KMS-11 (cell line): Measurements from ENCODE around the gene PCNT.
A peak's percentile ranks its signal among the peaks of the same experiment; 100 is the strongest.

ENCODE experiments used
- H2AFZ ChIP-seq: fragments of 200-600 bp; sonication (generic); 2 replicates; pipeline ENCODE4 v1.6.1; 2016; ENCODE audit warnings: antibody characterized with exemption, mixed run types, low read depth
- H3K27ac ChIP-seq: fragments of 200-600 bp; sonication (generic); 2 replicates; pipeline ENCODE4 v1.6.1; 2016; ENCODE audit warnings: mild to moderate bottlenecking, mixed run types
- H3K27me3 ChIP-seq: fragments of 200-600 bp; sonication (generic); 2 replicates; pipeline ENCODE4 v1.6.1; 2017; ENCODE audit warnings: mild to moderate bottlenecking, low read depth, mixed run types, moderate library complexity; ENCODE audit not compliant: insufficient read depth
- H3K36me3 ChIP-seq: fragments of 200-600 bp; sonication (generic); 2 replicates; pipeline ENCODE4 v1.6.1; 2017; ENCODE audit warnings: mild to moderate bottlenecking, mixed run types; ENCODE audit not compliant: insufficient read depth
- H3K4me1 ChIP-seq: fragments of 200-600 bp; sonication (generic); 2 replicates; pipeline ENCODE4 v1.6.1; 2016; ENCODE audit warnings: mild to moderate bottlenecking, low read depth, mixed run types; ENCODE audit not compliant: poor library complexity, severe bottlenecking
- H3K4me2 ChIP-seq: fragments of 200-600 bp; sonication (generic); 2 replicates; pipeline ENCODE4 v1.7.0; 2016; ENCODE audit warnings: mild to moderate bottlenecking, mixed run types
- H3K4me3 ChIP-seq: fragments of 200-600 bp; sonication (generic); IDR thresholded peaks from 2 replicates; pipeline ENCODE4 v1.6.1; 2017; ENCODE audit warnings: low read depth, low read length, mixed read lengths; ENCODE audit not compliant: insufficient read depth
- H3K79me2 ChIP-seq: fragments of 200-600 bp; sonication (generic); 2 replicates; pipeline ENCODE4 v1.6.1; 2016; ENCODE audit warnings: low read depth, mixed run types; ENCODE audit not compliant: insufficient read depth
- H3K9ac ChIP-seq: fragments of 200-600 bp; sonication (generic); 2 replicates; pipeline ENCODE4 v1.6.1; 2016; ENCODE audit warnings: mild to moderate bottlenecking, mixed run types
- H4K20me1 ChIP-seq: fragments of 200-600 bp; sonication (generic); 2 replicates; pipeline ENCODE4 v1.6.1; 2016; ENCODE audit warnings: mild to moderate bottlenecking, mixed run types; ENCODE audit not compliant: insufficient read depth
- CTCF ChIP-seq: fragments of 200-600 bp; sonication (generic); conservative IDR thresholded peaks from 2 replicates; pipeline ENCODE4 v1.6.1; 2017; ENCODE audit warnings: low read depth, mild to moderate bottlenecking, antibody characterized with exemption, low read length, moderate library complexity, mixed read lengths

PCNT gene

GRCh38 chr21:46354518-46354917 is 30.6 kb downstream of the PCNT start:
- H3K4me3 ChIP-seq = no peak overlapping the region
- no peak overlapping the region for H3K9ac ChIP-seq
- H3K27me3 ChIP-seq = no peaks in the 10 kb centered on the region
- no peak overlapping the region for H3K27ac ChIP-seq
- H3K36me3 ChIP-seq = peaks cover 4% of the 10 kb centered on the region; the same call in 1 of the 2 replicates
- no peak overlapping the region for H3K4me2 ChIP-seq
- H4K20me1 ChIP-seq = no peaks in the 10 kb centered on the region
- no peak overlapping the region for H2AFZ ChIP-seq
- no peaks in the 10 kb centered on the region for H3K79me2 ChIP-seq
- H3K4me1 ChIP-seq = peaks cover 46% of the 10 kb centered on the region
- no peak for TF ChIP-seq CTCF

DNA sequence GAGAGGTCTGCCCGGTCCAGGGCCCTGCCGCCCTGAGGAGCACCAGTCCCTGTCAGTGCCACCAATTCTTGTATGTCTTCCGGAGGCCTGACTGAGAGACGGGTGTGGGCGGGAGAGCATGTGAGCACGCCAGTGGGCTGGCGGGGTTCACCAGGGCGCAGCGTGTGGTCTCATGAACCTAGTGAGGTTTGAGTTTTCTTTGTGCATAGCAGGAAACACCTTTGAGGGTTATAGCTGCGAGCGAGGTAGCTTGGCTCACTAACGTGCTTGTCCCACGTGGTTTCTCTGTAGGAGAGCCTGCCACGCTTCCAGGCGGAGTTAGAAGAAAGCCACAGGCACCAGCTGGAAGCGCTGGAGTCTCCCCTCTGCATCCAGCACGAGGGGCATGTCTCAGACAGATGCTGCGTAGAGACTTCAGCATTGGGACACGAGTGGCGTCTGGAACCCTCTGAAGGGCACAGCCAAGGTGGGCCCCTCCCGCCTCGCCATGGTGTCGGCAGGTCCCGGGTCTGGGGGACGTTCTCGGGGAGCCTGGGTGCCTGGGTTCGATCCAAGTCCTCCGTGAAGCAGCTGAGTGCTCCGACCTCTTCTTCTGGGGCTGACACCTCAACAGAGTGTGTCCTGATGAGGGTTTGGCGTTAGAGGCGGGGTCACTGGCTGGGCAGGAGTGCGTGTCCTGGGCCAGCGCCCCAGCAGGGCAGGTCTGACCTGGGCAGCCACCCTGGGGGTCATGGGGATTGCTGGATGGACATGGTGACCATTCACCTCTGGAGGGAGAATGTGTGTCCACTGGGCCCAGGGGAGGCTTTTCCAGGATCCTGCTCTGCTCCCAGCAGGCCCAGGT is 31.4 kb downstream of the PCNT start:
- Histone ChIP-seq H3K9ac (no peak overlapping the region; the same call in 1 of the 2 replicates), H3K27me3 (no peaks in the 10 kb centered on the region), H3K4me1 (peaks cover 50% of the 10 kb centered on the region), H3K79me2 (no peaks in the 10 kb centered on the region), H3K36me3 (peaks cover under 1% of the 10 kb centered on the region; the same call in 1 of the 2 replicates), H4K20me1 (no peaks in the 10 kb centered on the region), H3K4me2 (peak overlapping the region; percentile 84), H2AFZ (no peak overlapping the region), H3K27ac (peak overlapping the region; percentile 86), H3K4me3 (no peak overlapping the region)
- no peak for TF ChIP-seq CTCF

- Histone ChIP-seq H4K20me1 (no peaks in the 10 kb centered on the region), H3K36me3 (peaks cover 5% of the 10 kb centered on the region; the same call in 1 of the 2 replicates), H3K9ac (peak overlapping the region; percentile 55; the same call in 1 of the 2 replicates), H3K4me3 (no peak overlapping the region), H3K4me2 (peak overlapping the region; percentile 84), H3K27ac (peak overlapping the region; percentile 86), H3K4me1 (peaks cover 50% of the 10 kb centered on the region), H3K79me2 (peaks cover 5% of the 10 kb centered on the region; the same call in 1 of the 2 replicates), H3K27me3 (no peaks in the 10 kb centered on the region), H2AFZ (no peak overlapping the region)
- no peak for TF ChIP-seq CTCF
Measured at GRCh38 chr21:46356005-46356338, 32.0 kb downstream of the PCNT start.

DNA sequence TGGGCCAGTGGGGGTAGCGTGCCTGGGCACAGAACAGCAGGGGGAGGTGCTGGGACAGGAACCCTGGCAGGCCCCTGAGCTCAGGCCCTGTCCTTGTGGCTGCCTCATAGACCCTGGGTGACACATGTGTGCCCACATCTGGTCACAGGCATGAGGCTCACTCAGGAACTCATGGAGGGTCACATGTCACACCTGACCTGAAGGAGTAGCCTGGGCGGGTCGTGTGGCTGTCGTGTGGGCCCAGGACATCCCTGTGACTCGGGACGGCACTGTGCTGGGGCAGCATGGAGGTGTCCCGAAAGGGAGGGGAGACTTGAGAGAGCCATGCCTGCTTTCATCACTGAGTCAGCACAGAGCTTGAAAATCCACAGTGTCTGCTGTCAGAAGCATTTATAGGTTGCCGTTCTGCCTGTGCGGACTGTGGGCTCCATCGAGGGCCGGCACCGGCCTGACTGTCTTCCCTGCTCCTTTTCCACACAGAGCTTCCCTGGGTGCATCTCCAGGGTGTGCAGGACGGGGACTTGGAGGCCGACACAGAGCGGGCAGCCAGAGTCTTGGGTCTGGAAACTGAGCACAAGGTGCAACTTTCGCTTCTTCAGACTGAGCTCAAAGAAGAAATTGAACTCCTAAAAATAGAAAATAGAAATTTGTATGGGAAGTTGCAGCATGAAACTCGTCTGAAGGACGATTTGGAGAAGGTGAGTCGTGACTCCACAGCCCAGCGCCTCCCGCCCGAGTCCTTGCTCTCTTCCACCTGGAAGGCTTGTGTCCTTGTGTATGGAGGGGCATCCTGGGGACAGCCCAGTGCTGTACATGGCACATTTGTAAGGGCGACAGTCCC is 32.8 kb downstream of the PCNT start:
- H3K36me3 ChIP-seq = peaks cover 5% of the 10 kb centered on the region; the same call in 1 of the 2 replicates
- no peaks in the 10 kb centered on the region for H4K20me1 ChIP-seq
- H3K79me2 ChIP-seq = peaks cover 6% of the 10 kb centered on the region; the same call in 1 of the 2 replicates
- peak overlapping the region; percentile 86 for H3K27ac ChIP-seq
- no peak for TF ChIP-seq CTCF
- peak overlapping the region; percentile 27; the same call in 1 of the 2 replicates for H2AFZ ChIP-seq
- peak overlapping the region; percentile 55 for H3K9ac ChIP-seq
- H3K4me1 ChIP-seq = peaks cover 50% of the 10 kb centered on the region
- no peaks in the 10 kb centered on the region for H3K27me3 ChIP-seq
- no peak overlapping the region for H3K4me3 ChIP-seq
- H3K4me2 ChIP-seq = peak overlapping the region; percentile 84
